Stimulated activated CD4-positive, alpha-beta T cell treated with anti-CD3 and anti-CD28 coated beads, Interleukin-1b, Interleukin-23, amount 100 ng/mL, for 24 hours (primary cell): ENCODE data around the gene UBTF.

Source experiments
- DNase-seq, 4 experiments: peaks; one replicate each; pipeline ENCODE4 v3.0.0-alpha.2; 2020; ENCODE audit warnings: low read depth in 4 of 4, low spot score in 1 of 4

Gene UBTF, protein sequence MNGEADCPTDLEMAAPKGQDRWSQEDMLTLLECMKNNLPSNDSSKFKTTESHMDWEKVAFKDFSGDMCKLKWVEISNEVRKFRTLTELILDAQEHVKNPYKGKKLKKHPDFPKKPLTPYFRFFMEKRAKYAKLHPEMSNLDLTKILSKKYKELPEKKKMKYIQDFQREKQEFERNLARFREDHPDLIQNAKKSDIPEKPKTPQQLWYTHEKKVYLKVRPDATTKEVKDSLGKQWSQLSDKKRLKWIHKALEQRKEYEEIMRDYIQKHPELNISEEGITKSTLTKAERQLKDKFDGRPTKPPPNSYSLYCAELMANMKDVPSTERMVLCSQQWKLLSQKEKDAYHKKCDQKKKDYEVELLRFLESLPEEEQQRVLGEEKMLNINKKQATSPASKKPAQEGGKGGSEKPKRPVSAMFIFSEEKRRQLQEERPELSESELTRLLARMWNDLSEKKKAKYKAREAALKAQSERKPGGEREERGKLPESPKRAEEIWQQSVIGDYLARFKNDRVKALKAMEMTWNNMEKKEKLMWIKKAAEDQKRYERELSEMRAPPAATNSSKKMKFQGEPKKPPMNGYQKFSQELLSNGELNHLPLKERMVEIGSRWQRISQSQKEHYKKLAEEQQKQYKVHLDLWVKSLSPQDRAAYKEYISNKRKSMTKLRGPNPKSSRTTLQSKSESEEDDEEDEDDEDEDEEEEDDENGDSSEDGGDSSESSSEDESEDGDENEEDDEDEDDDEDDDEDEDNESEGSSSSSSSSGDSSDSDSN

DNA sequence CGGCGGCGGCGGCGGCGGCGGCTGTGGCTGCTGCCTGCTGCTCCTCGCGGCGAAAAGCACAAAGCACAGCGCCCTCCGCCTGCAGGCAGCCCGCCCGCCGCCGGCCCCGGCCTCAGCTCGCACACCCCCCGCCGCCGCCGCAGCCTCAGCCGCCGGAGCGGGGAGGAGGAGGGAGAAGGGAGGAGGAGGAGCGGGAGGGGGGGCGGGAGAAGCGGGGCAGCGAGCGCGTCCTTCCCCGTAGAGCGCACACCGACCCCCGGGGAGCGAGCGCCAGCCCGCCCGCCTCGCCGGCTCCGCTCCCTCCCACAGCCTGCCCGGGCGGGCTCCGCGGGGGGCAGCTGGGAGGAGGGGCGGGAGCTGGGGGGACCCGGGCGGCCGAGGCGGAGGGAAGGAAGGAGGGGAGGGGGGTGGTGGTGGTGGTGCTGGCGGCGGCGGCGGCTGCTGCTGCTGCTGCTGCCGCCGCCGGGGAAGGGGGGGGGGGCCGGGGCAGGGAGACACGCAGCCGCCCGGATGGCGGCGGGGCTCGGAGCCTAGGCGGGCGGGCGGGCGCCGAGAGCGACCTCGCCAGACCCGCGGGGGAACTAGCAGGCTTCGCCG is at the start of gene UBTF:
UBTF (minus strand) TSS at position 60 of the 597 bp plus-strand sequence. CDS start 1,446 bp downstream, outside the sequence.
- peak in 3 of 4 experiments; percentile 46 to 52 (median 47) for DNase-seq

DNA sequence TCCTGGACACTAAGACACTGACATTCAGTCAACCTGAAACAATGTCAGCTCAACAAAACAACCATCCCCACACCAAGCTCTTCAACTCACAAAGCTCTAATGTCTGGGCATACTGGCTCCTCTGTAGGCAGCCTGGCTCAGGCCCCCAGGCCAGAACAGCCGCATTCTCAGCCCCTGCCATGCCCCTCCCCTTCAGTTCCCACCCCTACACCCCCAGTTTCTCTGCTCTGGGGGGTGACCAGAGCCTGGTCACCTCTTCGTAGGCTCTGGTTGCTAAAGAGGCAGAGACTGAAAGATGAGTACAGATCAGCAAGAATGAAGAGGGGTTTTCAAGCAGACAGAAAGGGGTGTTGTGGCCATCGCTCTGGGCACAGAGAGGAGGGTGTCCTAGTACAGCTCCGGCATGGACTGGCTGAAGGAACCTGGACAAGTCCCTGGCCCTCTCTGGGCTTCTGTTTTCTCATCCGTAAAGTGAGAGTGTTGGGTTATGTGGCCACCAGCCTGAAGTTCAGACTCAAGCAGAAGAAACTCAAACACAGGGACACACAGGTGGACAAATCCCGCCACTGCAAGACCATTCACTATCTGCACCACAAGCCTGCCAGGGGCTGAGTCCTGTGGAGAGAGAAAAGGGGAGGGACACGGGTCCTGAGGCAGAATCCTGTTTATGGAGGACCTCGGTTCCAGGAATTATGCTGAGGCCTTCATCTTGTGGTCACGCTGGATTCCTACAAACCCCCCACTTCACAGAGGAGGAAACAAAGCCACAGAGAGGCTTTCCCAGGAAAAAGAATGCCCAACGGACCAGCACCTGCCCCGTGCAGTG is 49.4 kb upstream of the UBTF start:
- no peak for DNase-seq

DNA sequence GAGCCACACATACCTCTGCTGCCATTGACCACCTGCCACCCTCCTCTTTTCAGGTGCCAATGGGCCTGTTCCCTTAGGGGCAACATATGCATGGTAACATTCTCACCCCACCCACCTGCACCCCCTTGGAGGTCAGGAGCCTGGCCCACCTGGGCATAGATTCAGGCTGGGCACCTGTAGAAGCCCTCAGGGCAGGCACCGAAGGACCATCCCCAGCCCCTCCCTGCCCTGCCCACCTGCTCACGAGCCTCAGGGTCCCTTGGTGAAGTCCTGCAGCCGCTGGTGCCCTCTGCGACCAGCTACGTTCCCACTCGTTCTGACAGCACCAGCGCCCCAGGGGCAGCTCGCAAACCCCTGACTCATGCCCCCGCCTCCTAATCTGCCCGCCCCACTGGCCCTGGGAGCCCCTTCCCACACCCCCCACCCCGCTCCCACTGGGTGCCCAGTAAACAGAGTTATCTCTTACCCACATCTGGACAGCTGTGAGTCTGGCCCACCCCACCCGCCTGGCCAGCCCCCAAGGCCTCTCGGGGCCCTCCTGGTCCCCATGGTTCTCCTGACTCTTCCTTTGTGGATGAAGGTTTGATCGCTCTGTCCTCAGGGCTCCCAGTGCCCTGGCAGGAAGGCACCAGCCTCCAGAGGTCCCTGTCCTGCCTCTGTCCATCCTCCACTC is 48.5 kb upstream of the UBTF start, which contains the start of gene SLC4A1:
SLC4A1 (minus strand) TSS at position 318 of the 673 bp plus-strand sequence. CDS start 5,269 bp downstream, outside the sequence.
- DNase-seq: no peak

DNA sequence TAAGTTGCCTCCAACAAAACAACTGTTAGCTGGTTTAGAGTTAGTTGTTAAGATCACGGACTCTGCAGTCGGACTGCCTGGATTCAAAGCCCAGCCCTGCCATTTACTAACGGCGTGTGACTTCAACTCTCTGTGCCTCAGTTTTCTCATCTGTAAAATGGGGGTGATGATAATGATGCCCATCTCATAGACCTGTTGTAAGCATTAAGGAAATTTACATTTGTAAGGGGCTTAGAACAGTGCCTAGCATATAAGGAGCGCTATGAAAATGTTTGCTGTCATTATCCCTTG is 47.6 kb upstream of the UBTF start:
- DNase-seq: no peak

DNA sequence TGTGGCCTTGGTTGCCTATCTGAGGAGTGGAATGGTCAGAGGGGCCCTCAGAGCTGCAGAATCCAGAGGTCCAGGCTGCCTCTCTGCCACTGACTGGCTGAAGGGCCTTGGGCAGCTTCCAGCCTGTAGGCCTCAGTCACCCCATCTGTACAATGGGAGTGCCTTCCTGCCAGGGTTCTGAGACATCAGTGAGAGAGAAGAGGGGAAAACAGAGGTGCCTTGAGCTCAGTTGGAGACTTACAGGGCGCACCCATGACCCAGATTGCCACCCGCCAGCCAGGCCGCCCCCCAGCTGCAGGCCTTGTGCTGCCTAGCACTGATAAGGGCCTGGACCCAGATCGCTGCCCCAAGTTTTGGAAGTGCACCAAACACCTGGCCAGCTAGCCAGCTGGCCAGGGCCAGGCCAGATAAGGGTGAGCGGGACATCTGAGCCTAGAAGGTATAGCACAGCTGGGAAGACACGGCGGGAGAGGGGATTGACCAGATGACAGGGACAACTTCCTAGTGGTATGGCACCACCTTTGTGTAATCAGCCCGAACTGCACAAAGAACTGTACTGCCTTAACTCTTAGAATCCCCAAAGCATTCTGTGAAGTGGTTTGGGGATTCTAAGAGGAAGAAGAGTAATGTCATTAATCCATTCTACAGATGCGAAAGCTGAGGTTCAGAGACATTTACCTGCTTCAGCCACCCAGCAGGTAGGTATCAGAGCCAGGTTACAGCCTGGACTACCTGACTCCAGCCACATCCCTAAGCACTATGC is 47.1 kb upstream of the UBTF start:
- DNase-seq: no peak

DNA sequence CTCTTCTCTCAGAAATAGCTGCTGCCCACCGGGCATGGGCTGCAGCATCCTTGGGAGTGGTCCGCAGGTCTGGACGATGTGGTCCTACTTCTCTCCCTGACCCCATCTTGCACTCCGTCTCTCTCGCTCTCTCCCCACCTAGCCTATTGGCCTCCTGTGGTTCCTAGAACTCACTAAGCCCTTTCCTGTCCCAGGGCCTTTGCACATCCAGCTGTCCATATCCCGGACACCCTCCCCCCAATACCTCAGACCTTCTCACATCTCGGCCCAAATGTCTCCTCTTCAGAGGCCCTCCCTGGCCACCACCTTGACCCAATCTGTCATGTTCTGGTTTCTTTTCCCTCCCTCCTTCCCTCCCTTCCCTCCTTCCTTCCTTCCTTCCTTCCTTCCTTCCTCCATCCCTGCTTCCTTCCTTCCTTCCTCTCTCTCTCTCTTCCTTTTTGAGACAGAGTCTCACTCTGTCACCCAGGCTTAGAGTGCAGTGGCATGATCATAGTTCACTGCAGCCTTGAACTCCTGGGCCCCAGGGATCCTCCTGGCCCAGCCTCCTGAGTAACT is 43.9 kb upstream of the UBTF start:
- no peak for DNase-seq

DNA sequence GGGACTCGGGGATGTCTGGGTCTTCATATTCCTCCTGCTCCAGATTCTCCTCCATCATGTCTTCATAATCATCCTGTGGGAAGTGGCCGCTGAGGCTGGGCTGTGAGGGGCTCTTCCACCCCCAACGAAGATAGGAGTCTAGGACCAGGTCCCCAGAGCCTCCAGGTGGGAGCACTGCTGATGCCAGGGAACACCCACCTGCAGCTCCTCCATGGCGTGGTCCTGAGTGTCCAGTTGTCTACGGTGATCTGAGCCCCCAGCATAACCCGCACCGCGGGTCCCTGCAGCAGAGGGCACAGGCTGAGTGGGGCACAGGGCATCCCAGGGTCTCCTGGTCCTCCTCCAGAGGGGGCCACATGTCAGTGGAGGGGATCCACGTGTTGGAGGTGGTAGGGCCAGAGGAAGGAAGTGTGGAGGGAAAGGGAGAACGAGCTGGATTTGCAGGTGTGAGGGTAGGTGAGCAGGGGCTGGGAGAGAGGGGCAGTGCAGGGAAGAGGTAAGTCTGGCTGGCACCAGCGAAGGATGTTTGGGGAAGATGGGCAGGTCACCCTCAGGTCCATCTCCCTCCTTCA is 43.3 kb upstream of the UBTF start:
- no peak for DNase-seq

DNA sequence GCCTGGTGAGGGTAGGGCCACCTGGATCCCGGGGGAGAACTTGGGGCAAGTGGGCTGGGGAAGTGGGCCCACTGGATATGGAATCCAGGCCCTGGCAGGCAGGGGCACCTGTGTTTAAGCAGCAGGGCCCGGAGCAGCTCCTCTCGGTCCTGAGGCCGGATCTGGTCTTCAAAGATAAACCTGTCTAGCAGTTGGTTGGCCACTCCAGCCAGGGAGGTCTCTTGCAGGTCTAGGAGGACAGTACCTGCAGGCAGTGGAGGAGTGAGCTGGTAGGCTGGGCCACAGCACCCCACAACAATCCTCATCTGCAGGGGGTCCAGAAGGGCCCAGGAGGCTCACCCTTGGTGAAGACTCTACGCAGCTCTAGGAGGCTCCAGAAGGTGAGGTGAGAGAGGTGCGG is 40.8 kb upstream of the UBTF start:
- no peak for DNase-seq

DNA sequence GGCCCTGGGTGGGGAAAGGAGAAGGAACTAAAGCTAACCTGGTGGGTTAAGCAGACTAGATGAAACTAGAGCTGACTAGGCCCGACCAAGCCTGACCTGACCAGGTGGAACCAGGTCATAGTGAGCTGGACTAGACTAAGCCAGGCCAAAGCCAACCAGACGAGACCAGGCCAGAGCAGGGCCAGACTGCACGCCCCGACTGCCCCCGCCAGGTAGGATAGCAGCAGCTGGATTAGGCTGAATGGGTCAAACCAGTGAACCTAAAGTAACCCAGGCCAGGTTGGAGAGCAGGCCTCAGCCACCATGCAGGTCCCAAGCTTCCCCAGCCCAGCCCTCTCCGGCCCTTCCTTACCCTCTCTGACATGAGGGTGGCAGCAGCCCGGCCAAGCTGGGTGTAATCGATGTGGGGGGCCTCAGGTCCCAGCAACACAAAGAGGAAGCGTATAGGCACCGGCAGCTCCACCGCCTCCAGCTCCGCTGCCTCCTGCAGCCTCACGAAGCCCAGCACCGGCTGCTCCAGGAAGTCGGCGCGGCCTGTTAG is 39.4 kb upstream of the UBTF start:
- no peak for DNase-seq

DNA sequence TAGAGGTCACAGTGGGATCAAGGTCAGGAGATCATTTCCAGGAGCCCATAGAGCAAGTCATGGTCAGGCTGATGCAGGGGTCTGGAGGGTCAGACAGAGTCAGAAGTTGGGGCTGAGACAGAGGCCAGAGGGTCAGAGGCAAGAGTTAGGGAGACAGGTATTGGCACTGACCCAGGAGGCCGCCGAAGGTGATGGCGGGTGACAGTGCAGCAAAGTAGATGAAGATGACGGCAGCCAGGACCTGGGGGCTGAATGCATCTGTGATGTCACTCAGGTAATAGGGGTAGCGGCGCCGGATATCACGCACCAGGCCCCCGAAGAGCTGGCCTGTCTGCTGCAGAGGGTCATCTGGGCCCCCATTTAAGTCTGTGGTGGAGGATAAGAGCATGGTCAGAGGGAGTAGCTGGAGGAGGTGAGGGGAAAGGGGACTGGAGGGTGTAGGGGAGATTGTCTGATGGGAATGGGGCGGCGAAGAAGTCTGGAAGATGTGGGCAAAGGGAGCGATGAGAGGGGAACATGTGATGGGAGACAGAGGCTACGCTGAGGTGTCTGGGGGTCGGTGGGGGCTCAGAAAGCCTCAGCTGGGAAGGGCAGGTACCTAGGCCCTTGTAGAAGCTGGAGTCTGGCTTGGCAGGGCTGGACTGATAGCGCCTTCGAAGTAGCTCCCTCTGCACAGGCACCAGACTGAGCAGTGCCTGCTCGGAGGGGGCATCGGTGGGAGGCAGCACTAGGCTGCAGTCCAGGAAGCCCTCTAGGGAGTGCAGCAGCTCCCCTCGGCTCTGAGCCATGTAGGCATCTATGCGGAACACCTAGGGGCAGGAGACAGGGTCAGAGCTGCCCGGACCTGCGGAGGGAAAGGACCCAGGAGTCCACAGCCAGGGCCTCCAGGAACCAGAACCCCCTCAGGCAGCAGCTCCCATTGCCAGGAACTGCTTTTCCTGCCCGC is 38.6 kb upstream of the UBTF start:
- no peak for DNase-seq

DNA sequence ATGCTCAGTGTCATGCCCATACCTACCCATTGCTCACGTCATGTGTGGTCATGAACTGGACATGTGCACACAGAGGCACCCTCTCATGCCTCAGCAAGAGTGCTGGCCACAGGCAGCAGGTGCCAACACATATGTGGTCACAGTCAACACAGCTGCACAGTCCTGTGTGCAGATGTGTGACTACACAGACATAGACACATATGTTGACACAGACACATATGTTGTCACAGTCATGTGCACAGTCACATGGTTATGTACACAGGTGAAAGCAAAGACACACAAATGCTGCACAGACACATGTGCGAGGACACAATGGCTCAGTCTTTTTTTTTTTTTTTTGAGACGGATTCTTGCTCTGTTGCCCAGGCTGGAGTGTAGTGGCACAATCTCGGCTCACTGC is 37.2 kb upstream of the UBTF start:
- no peak for DNase-seq

DNA sequence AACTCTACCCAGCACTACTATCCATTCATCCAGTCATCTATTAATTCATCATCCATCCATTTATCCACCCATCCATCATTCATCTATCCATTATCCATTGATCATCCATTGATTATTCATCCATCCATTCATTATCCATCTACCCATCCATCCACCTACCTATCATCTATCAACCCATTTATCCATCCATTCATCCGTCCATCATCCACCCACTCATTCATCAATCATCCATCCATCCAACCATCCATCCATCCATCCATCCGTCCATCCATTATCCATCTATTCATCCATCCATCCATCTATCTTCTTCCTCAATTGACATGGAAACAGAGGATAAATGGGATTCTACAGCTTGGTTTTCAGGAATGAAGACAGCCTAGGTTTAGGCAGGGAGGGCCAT is 36.4 kb upstream of the UBTF start:
- DNase-seq: no peak

DNA sequence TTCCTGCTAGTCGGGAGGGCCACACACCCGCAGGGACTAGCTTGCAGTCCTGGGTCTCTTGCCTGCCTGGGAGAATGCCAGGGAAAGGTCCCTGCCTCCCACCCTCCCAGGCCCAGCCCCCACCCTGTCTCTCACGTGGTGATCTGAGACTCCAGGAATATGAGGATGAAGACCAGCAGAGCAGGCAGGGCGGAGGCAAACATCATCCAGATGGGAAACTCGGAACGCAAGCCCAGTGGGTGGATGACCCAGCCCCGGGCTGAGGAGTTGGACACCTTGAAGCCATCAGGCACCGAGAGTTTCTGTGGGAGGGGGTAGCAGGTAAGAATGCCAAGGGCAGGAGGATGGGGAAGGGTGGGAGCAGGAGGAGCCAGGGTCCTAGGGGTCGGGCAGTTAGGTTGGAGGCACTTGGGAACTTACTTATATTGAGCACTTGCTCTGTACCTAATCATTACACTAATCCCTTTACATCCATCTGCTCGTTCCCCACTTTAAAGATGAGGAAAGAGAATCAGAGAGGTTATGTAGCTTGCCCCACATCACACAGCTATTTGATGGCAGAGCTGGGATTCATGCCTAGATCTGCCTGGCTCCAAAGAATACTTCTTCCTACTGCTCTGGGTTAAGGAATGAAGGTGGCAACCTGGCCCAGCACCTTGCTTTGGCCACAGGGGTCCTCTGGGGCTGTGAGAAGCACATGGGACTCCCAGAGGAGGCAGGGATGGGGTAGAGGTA is 35.1 kb upstream of the UBTF start:
- DNase-seq: no peak

DNA sequence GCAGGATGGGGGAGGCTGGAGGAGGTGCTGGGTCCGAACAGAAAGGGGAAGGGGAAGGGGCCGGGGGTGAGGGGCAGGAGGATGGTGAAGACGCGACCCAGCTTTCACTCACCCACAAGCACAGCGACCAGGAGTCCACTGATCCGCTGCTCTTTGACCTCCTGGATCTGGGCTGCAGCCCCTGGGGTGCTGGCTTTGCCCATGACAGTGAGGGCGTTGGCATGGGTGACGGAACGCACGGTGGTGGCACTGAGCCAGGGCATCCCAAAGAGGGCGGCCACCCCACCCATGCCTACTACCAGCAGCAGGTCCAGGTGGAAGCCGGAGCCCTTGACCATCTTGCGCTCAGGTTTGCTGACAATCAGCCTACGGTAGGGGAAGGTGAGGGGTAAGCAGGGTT is 33.5 kb upstream of the UBTF start:
- no peak for DNase-seq

DNA sequence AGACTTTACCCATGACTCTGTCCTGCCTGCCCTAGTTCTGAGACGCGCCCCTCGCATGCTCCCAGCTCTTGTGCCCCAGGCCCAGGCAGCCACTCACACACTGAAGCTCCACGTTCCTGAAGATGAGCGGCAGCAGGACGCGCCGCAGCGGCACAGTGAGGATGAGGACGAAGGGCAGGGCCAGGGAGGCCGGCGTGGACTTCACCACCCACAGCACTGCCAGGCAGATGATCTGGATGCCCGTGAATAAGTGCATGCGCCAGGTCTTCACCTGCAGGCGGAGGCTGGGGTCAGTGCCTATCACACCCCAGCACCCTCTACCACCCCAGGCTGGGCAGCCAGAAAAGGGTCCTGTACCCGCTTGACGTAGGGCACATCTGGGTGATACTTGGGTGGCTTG is 31.6 kb upstream of the UBTF start:
- no peak for DNase-seq

DNA sequence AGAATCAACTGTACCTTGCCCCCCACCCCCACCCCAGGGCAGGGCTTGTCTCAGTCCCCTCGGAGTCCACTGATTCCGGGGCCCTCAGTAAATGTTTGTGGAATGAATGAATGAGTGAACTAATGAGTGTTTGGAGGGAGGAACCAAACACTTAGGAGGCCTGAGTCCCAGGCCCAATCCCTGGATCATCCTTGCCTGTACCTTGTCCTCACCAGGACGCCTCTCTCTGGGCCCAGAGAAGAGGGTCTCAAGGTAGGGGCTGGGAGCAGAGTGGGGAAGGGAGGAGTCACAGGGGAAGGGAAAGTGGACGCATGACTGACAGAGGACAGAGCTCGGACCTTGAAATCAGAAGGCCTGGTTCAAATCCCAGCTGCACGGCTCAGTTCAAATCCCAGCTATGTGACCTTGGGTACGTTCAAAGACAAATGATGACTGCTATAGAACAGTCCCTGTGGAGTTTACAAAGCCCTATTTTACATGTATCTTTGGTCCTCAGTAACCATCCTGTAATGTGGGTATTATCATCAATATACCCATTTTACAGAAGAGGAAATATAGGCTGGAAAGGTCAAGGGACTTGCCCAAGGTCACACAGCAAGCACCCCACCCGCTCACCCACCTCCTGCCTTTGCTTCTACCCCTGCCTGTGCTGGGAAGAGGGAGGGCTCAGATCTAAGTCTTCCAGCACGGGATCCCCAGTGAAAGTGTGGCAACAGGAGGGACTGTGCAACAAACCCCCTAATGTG is 30.2 kb upstream of the UBTF start:
- DNase-seq: no peak
